HCT116 (cell line): ENCODE results near the gene PLPP7.

Source experiments
- EZH2 ChIP-seq: fragments of 200-600 bp; sonication (generic); IDR thresholded peaks from 2 replicates; pipeline ENCODE4 v1.6.1; 2017; ENCODE audit warnings: antibody characterized with exemption, mixed run types
- FOSL1 ChIP-seq: IDR thresholded peaks from 2 replicates; pipeline ENCODE4 v1.6.1; 2012; ENCODE audit warnings: low read depth
- JUND ChIP-seq: IDR thresholded peaks from 2 replicates; pipeline ENCODE4 v1.6.1; 2012
- POLR2A ChIP-seq: IDR thresholded peaks from 2 replicates; pipeline ENCODE4 v1.7.0; 2011; ENCODE audit warnings: borderline replicate concordance; ENCODE audit not compliant: insufficient read depth, insufficient read length; ENCODE audit errors: extremely low read depth
- POLR2AphosphoS5 ChIP-seq: IDR thresholded peaks from 2 replicates; pipeline ENCODE4 v1.6.1; 2011; ENCODE audit warnings: mild to moderate bottlenecking, low read depth, low read length, moderate library complexity
- SIN3A ChIP-seq: IDR thresholded peaks from 2 replicates; pipeline ENCODE4 v1.6.1; 2012; ENCODE audit warnings: low read depth
- SRF ChIP-seq: IDR thresholded peaks from 2 replicates; pipeline ENCODE4 v1.6.1; 2012; ENCODE audit warnings: low read depth
- YY1 ChIP-seq: IDR thresholded peaks from 2 replicates; pipeline ENCODE4 v1.6.1; 2011; ENCODE audit warnings: low read length, low read depth, moderate library complexity, mild to moderate bottlenecking; ENCODE audit not compliant: insufficient replicate concordance; ENCODE audit errors: extremely low read depth
- ZFX ChIP-seq: fragments of 450-650 bp; IDR thresholded peaks from 2 replicates; pipeline ENCODE4 v1.6.1; 2017
- TF ChIP-seq, protein P1 (sequence below), 3 experiments: fragments of 200-600 bp in 1 of 3; sonication (generic) in 1 of 3; IDR thresholded peaks in 2 of 3; conservative IDR thresholded peaks in 1 of 3; 2 replicates each; pipeline ENCODE4 v1.5.1; 2012 to 2017; ENCODE audit warnings: low read depth in 2 of 3, low read length in 2 of 3, antibody characterized with exemption in 1 of 3, borderline replicate concordance in 1 of 3, control low read depth in 1 of 3, mild to moderate bottlenecking in 1 of 3, mixed read lengths in 1 of 3, mixed run types in 1 of 3, moderate library complexity in 1 of 3; ENCODE audit not compliant: insufficient read depth in 1 of 3
- TF ChIP-seq, protein P2 (sequence below): IDR thresholded peaks from 2 replicates; pipeline ENCODE4 v1.6.1; 2012; ENCODE audit warnings: low read depth
- TF ChIP-seq, protein P3 (sequence below): IDR thresholded peaks from 2 replicates; pipeline ENCODE4 v1.6.1; 2012

DNA sequence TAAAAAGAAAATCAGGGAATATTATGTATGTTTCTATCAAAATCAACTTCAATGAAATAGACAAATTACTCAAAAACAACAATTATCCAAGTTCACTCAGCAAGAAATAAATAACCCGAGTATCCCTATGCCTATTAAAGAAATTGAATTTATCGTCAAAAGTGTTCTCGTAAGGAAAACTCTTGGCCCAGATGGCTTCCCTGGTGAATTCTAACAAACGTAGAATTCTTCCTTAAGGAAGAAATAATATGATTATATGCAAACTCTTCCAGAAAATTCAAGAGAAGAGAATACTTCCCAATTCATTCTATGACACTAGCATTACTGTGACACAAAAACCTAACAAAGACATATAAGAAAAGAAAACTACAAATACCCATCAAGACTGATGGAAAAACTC is 42.9 kb upstream of the PLPP7 start:
- no peak for TF ChIP-seq POLR2AphosphoS5
- TF ChIP-seq, protein P1, sequence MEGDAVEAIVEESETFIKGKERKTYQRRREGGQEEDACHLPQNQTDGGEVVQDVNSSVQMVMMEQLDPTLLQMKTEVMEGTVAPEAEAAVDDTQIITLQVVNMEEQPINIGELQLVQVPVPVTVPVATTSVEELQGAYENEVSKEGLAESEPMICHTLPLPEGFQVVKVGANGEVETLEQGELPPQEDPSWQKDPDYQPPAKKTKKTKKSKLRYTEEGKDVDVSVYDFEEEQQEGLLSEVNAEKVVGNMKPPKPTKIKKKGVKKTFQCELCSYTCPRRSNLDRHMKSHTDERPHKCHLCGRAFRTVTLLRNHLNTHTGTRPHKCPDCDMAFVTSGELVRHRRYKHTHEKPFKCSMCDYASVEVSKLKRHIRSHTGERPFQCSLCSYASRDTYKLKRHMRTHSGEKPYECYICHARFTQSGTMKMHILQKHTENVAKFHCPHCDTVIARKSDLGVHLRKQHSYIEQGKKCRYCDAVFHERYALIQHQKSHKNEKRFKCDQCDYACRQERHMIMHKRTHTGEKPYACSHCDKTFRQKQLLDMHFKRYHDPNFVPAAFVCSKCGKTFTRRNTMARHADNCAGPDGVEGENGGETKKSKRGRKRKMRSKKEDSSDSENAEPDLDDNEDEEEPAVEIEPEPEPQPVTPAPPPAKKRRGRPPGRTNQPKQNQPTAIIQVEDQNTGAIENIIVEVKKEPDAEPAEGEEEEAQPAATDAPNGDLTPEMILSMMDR (IDR thresholded peaks at IDR 0.05 in 2 of 3, conservative IDR thresholded peaks at IDR 0.05 in 1 of 3; ENCODE audit: borderline replicate concordance in 1 of 3, insufficient read depth in 1 of 3, low read depth in 2 of 3, low read length in 2 of 3), result no peak
- TF ChIP-seq JUND, result no peak
- TF ChIP-seq SRF, result no peak
- no peak for TF ChIP-seq POLR2A
- TF ChIP-seq YY1, result no peak
- TF ChIP-seq ZFX, result no peak
- TF ChIP-seq EZH2, result no peak
- no peak for TF ChIP-seq SIN3A
- TF ChIP-seq, protein P2, sequence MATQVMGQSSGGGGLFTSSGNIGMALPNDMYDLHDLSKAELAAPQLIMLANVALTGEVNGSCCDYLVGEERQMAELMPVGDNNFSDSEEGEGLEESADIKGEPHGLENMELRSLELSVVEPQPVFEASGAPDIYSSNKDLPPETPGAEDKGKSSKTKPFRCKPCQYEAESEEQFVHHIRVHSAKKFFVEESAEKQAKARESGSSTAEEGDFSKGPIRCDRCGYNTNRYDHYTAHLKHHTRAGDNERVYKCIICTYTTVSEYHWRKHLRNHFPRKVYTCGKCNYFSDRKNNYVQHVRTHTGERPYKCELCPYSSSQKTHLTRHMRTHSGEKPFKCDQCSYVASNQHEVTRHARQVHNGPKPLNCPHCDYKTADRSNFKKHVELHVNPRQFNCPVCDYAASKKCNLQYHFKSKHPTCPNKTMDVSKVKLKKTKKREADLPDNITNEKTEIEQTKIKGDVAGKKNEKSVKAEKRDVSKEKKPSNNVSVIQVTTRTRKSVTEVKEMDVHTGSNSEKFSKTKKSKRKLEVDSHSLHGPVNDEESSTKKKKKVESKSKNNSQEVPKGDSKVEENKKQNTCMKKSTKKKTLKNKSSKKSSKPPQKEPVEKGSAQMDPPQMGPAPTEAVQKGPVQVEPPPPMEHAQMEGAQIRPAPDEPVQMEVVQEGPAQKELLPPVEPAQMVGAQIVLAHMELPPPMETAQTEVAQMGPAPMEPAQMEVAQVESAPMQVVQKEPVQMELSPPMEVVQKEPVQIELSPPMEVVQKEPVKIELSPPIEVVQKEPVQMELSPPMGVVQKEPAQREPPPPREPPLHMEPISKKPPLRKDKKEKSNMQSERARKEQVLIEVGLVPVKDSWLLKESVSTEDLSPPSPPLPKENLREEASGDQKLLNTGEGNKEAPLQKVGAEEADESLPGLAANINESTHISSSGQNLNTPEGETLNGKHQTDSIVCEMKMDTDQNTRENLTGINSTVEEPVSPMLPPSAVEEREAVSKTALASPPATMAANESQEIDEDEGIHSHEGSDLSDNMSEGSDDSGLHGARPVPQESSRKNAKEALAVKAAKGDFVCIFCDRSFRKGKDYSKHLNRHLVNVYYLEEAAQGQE, result no peak
- TF ChIP-seq, protein P3, sequence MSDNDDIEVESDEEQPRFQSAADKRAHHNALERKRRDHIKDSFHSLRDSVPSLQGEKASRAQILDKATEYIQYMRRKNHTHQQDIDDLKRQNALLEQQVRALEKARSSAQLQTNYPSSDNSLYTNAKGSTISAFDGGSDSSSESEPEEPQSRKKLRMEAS, result no peak
- no peak for TF ChIP-seq FOSL1
